HG02759 (cell line): ENCODE results near the gene ORMDL2.
"Not testable (repeated sequence)": the region's sequence is repeated elsewhere in the genome, so short reads cannot be mapped to it uniquely, and the experiment has no call there.

ENCODE experiments used
- ATAC-seq: cut with Tn5 transposase; IDR thresholded peaks from one replicate; pipeline ENCODE4 v1.9.1; 2021; ENCODE audit warnings: mild to moderate bottlenecking, moderate library complexity; ENCODE audit not compliant: unreplicated experiment

ORMDL2 gene

GRCh38 chr12:55850401-55850800 lies 32.6 kb downstream of the ORMDL2 start:
- ATAC-seq: no peak

- no peak for ATAC-seq
These were observed 33.1 kb downstream of the ORMDL2 start for GRCh38 chr12:55850893-55851292.

GRCh38 chr12:55852740-55853139 lies 34.9 kb downstream of the ORMDL2 start:
- no peak for ATAC-seq

GRCh38 chr12:55861396-55861795 lies 43.6 kb downstream of the ORMDL2 start:
- no peak for ATAC-seq

GRCh38 chr12:55861871-55862270 lies 44.0 kb downstream of the ORMDL2 start:
- ATAC-seq: no peak

GRCh38 chr12:55862286-55862685 lies 44.4 kb downstream of the ORMDL2 start:
- ATAC-seq: no peak

GRCh38 chr12:55862931-55863330 lies 45.1 kb downstream of the ORMDL2 start:
- ATAC-seq: not testable (repeated sequence)

GRCh38 chr12:55865327-55865726 lies 47.5 kb downstream of the ORMDL2 start:
- ATAC-seq: no peak

- ATAC-seq: not testable (repeated sequence)
These were observed 48.7 kb downstream of the ORMDL2 start for GRCh38 chr12:55866454-55867004.
